ENCODE results near the gene FRMPD2.

DNA sequence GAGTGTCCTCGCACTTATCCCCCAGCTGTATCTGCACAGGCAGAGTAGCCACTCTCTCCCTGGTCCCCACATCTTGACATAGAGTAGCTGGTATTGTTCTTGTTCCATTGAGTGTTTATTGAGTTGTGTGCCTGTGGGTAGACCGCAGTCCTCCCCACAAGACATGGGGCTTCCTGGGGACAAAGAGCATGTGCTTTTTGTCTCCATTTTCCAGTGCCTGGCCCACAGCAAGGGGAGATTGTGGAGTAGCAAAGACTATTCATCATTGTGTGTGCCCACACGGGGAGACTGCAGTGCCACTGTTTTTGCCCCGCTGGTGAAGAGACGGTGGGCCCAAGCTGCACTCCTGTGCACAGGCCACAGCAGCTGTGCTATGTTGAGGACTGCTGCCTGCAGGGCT is 63.5 kb downstream of the FRMPD2 start:
- TF ChIP-seq CTCF (IDR thresholded peaks at IDR 0.05), result no peak
- no peak for TF ChIP-seq EP300 (IDR thresholded peaks at IDR 0.05)
- TF ChIP-seq POLR2A (IDR thresholded peaks at IDR 0.05; ENCODE audit: low read depth), result no peak
- no peak for TF ChIP-seq POLR2AphosphoS5 (IDR thresholded peaks at IDR 0.05)
